Gastroesophageal sphincter (tissue), 3 donors: Measurements from ENCODE around the gene TMEM179B.

Source experiments
- CTCF ChIP-seq, 4 experiments: fragments of 200-600 bp in 2 of 4; fragments of 450-650 bp in 2 of 4; sonication (generic) in 1 of 4; IDR thresholded peaks; one replicate each; pipeline ENCODE4 v1.5.1; 2017 to 2019; ENCODE audit warnings: antibody characterized with exemption in 4 of 4, mild to moderate bottlenecking in 2 of 4, moderate library complexity in 2 of 4
- EP300 ChIP-seq: sonication (generic); formaldehyde crosslinking; IDR thresholded peaks from one replicate; pipeline ENCODE4 v1.6.1; 2017; ENCODE audit warnings: antibody characterized with exemption, mild to moderate bottlenecking
- POLR2A ChIP-seq, 2 donors: fragments of 450-650 bp; IDR thresholded peaks; one replicate each; pipeline ENCODE4 v1.6.1; 2017; ENCODE audit warnings: antibody characterized with exemption in 2 of 2, mild to moderate bottlenecking in 2 of 2, moderate library complexity in 1 of 2
- POLR2AphosphoS5 ChIP-seq: sonication (generic); formaldehyde crosslinking; IDR thresholded peaks from one replicate; pipeline ENCODE4 v1.6.1; 2017; ENCODE audit warnings: antibody characterized with exemption

DNA sequence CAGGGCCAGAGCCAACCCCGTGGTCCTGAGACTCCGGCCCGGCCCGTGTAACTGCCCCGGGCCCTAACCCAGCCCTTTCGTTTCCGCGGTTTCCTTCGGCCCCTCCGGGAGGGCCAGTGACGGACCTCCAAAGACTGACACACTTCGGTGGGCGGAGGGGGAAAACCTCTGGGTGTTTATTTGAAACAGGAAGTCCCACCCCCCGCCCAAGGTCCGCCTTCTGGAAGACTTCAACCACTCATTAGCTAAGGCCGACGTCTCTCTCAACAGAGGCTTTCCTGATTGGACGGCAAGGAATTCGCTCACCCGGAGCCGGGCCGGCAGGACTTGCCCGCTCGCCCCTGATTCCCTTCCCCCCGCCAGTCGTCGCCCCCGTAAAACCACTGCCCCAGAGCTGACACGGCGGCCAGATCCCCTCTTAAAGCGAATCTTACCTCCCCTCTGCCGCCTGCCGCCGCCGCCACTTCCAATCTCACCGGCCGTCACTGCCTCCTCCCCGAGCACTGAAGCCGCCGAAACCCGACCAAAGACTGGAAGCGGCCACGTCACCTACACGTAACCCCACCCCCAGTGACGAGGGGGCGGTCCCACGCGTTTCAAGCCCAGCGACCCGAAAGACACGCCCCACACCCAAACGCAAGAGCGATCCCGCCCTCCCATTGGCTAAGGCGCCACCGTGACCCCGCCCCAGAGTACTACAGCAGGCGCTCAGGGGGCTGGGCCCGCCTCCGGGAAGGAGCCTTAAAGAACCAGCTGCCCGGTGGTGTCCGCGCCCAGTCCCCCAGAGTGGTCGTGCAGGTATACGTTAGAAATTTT lies 44.5 kb downstream of the TMEM179B start, which contains the start of gene STX5:
- TF ChIP-seq POLR2AphosphoS5 (peak; percentile 89), CTCF (IDR thresholded peaks at IDR 0.05) (no peak), POLR2A (IDR thresholded peaks at IDR 0.05) (peak; percentile 73 to 87), EP300 (no peak)
